OCI-LY7 (cell line): ENCODE data around the gene COL4A1. TPM values are rescaled to one million over a fixed set of nuclear protein-coding genes. Genes with fewer than 3 reads are reported as not detected.

Experiments
- BruUV-seq: library from RNA; stranded (reverse); fragments of 400-500 nt; replicated peaks from 2 replicates; lab custom pipeline; 2021; lab: Mats Ljungman, UMichigan
- CTCF ChIA-PET: fragments of 300-600 bp; sonication (Branson Sonifier 250); formaldehyde crosslinking; loops from one replicate; lab custom pipeline; 2022; ENCODE audit warnings: antibody characterized with exemption; ENCODE audit not compliant: unreplicated experiment; lab: Charles Lee
- POLR2A ChIA-PET: fragments of 300-600 bp; sonication (Branson Sonifier 250); formaldehyde crosslinking; loops from one replicate; lab custom pipeline; 2022; ENCODE audit warnings: antibody characterized with exemption; lab: Charles Lee
- DNase-seq: peaks from one replicate; pipeline ENCODE4 v3.0.0-alpha.2; 2015; ENCODE audit warnings: low spot score
- H2AFZ ChIP-seq: fragments of 200-600 bp; sonication (generic), shearing (Covaris generic); 2 replicates; pipeline ENCODE4 v1.6.1; 2014; ENCODE audit warnings: mild to moderate bottlenecking, antibody characterized with exemption, low read length, moderate library complexity
- H3K27ac ChIP-seq: fragments of 200-600 bp; sonication (generic); 2 replicates; pipeline ENCODE4 v1.5.1; 2014; ENCODE audit warnings: mixed run types, low read depth, mild to moderate bottlenecking, moderate library complexity, low read length, inconsistent platforms; ENCODE audit not compliant: poor library complexity, severe bottlenecking
- H3K36me3 ChIP-seq: fragments of 200-600 bp; sonication (generic); 2 replicates; pipeline ENCODE4 v1.6.1; 2014; ENCODE audit warnings: mild to moderate bottlenecking, antibody characterized with exemption, low read length, moderate library complexity, mixed read lengths; ENCODE audit not compliant: insufficient read depth
- H3K4me1 ChIP-seq: fragments of 200-600 bp; sonication (generic); 2 replicates; pipeline ENCODE4 v1.5.1; 2014; ENCODE audit warnings: mild to moderate bottlenecking, low read length; ENCODE audit not compliant: insufficient read depth, poor library complexity, severe bottlenecking
- H3K4me2 ChIP-seq: fragments of 200-600 bp; sonication (generic); 2 replicates; pipeline ENCODE4 v1.6.1; 2014; ENCODE audit warnings: mild to moderate bottlenecking, low read length
- H3K4me3 ChIP-seq: fragments of 200-600 bp; sonication (generic); 2 replicates; pipeline ENCODE4 v1.5.1; 2014; ENCODE audit warnings: mild to moderate bottlenecking, low read depth, low read length; ENCODE audit not compliant: poor library complexity, severe bottlenecking
- H3K79me2 ChIP-seq: fragments of 200-600 bp; sonication (generic); 2 replicates; pipeline ENCODE4 v1.6.1; 2016; ENCODE audit warnings: low read depth, mild to moderate bottlenecking, low read length, moderate library complexity, mixed read lengths; ENCODE audit not compliant: insufficient read depth
- H3K9me2 ChIP-seq: fragments of 200-600 bp; sonication (generic); 2 replicates; pipeline ENCODE4 v1.6.1; 2016; ENCODE audit warnings: mild to moderate bottlenecking, low read length, mixed read lengths; ENCODE audit not compliant: insufficient read depth
- H3K9me3 ChIP-seq: fragments of 200-600 bp; sonication (generic); 2 replicates; pipeline ENCODE4 v1.6.1; 2014; ENCODE audit warnings: mild to moderate bottlenecking, mixed run types, low read length, mixed read lengths
- H4K20me1 ChIP-seq: fragments of 200-600 bp; sonication (generic); 2 replicates; pipeline ENCODE4 v1.6.1; 2014; ENCODE audit warnings: mild to moderate bottlenecking, antibody characterized with exemption, low read length, moderate library complexity, mixed read lengths; ENCODE audit not compliant: insufficient read depth
- EZH2phosphoT487 ChIP-seq: fragments of 200-600 bp; sonication (generic); IDR thresholded peaks from 2 replicates; pipeline ENCODE4 v1.6.1; 2018; ENCODE audit warnings: low read depth, borderline replicate concordance, mild to moderate bottlenecking, mixed run types, antibody characterized with exemption, low read length, moderate library complexity, mixed read lengths
- intact Hi-C: fragments of 100-400 bp; cut with micrococcal nuclease; formaldehyde crosslinking; loops from one replicate; pipeline ENCODE4 v1.10.0; 2022; ENCODE audit not compliant: unreplicated experiment
- total RNA-seq, 2 experiments: library from RNA; depleted of rRNA in 1 of 2; stranded (reverse); fragments of >200 nt in 1 of 2; shearing (Covaris generic) in 1 of 2; gene quantifications; 2 replicates each; pipeline ENCODE4 v1.2.3, GENCODE V29; 2014 to 2022
- TF ChIP-seq, protein P1 (sequence below): fragments of 200-600 bp; sonication (generic); conservative IDR thresholded peaks from 2 replicates; pipeline ENCODE4 v1.5.1; 2014; ENCODE audit warnings: mild to moderate bottlenecking, antibody characterized with exemption, low read length, moderate library complexity, mixed read lengths

The COL4A1 gene
- total RNA-seq, 2 experiments from 2014 or later, result 0.06 TPM; not detected in 1

DNA sequence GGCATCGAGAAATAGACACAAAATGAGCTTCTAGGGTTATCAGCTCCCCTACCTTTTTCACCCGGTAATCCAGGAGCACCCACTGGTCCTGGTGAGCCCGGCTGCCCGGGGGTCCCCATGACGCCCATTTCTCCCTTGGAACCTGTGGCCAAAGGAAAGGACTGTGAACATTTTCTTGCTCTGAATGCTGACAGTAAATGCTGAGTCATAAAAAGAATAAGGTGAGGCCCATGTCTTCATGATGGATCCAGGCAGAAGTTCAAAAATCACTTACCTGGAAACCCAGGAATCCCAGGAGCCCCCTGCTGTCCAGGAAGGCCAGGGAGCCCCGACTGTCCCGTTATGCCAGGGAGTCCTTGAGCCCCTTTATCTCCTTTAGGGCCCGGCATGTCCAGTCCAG is 129.2 kb downstream of the COL4A1 start:
- Histone ChIP-seq H3K4me1 (no peaks in the 10 kb centered on the region), H3K9me2 (no peaks in the 10 kb centered on the region), H3K4me2 (no peak overlapping the region), H3K36me3 (no peaks in the 10 kb centered on the region), H3K9me3 (no peaks in the 10 kb centered on the region), H3K79me2 (no peaks in the 10 kb centered on the region), H3K27ac (no peak overlapping the region), H2AFZ (no peak overlapping the region), H4K20me1 (no peaks in the 10 kb centered on the region), H3K4me3 (no peak overlapping the region)
- BruUV-seq, result no TSS peak
- TF ChIP-seq, protein P1, sequence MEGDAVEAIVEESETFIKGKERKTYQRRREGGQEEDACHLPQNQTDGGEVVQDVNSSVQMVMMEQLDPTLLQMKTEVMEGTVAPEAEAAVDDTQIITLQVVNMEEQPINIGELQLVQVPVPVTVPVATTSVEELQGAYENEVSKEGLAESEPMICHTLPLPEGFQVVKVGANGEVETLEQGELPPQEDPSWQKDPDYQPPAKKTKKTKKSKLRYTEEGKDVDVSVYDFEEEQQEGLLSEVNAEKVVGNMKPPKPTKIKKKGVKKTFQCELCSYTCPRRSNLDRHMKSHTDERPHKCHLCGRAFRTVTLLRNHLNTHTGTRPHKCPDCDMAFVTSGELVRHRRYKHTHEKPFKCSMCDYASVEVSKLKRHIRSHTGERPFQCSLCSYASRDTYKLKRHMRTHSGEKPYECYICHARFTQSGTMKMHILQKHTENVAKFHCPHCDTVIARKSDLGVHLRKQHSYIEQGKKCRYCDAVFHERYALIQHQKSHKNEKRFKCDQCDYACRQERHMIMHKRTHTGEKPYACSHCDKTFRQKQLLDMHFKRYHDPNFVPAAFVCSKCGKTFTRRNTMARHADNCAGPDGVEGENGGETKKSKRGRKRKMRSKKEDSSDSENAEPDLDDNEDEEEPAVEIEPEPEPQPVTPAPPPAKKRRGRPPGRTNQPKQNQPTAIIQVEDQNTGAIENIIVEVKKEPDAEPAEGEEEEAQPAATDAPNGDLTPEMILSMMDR, result no peak
- TF ChIP-seq EZH2phosphoT487, result no peak
- intact Hi-C loops, result no loop called here
- no peak for DNase-seq
- CTCF ChIA-PET, result no interaction called here
- POLR2A ChIA-PET, result no interaction called here

DNA sequence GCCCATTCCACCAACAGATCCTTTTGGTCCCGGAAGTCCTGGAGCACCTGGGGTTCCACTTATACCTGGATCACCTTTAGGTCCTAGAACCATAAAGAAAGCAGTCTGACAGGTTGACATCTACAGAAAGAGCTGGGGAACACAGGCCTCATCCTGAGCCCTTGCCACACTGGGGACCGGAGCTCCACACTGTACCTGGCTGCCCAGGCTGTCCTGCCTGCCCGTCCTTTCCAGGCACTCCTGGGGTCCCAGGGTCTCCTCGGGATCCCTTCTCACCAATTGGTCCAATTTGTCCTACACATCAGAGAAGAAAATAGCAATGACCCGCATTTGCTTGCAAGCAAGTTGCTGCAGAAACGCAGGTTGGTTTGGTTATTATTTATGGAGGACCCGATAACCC is 130.5 kb downstream of the COL4A1 start:
- H3K79me2 ChIP-seq, result no peaks in the 10 kb centered on the region
- H3K4me2 ChIP-seq, result no peak overlapping the region
- no peaks in the 10 kb centered on the region for H4K20me1 ChIP-seq
- TF ChIP-seq, protein P1, result no peak
- TF ChIP-seq EZH2phosphoT487, result no peak
- H3K9me2 ChIP-seq, result no peaks in the 10 kb centered on the region
- CTCF ChIA-PET, result no interaction called here
- H2AFZ ChIP-seq, result no peak overlapping the region
- POLR2A ChIA-PET, result no interaction called here
- H3K36me3 ChIP-seq, result no peaks in the 10 kb centered on the region
- DNase-seq, result no peak
- intact Hi-C loops, result no loop called here
- H3K4me3 ChIP-seq, result no peak overlapping the region
- no peaks in the 10 kb centered on the region for H3K9me3 ChIP-seq
- H3K4me1 ChIP-seq, result no peaks in the 10 kb centered on the region
- no peak overlapping the region for H3K27ac ChIP-seq
- no TSS peak for BruUV-seq

DNA sequence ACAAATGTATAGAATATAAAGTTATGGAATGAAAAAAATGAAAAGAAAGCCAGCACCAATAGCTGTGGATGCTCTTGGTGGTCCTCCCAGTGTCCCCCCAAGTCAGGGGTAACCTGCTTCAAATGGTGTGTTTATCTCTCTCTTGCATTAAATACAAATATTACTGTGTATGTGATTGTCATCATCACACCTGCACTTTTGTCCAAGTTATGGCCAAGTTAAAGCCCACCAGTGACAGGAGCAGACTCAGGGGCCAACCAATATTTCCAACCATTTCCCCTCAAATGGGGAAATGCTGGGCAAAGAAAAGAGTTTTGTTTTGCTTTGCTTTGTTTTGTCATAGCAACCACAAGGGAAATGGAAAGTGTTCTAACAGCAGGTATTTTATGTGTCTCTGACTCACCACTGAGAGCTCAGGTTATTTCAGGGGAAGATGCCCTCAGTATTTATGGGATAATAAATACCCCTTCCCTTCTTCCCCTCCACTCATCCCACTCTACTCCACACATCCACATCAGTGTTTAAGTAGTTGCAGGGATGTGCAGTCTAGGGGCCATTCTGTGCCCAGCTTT is 133.6 kb downstream of the COL4A1 start:
- no peak for DNase-seq
- intact Hi-C loops, result no loop called here
- no peaks in the 10 kb centered on the region for H3K79me2 ChIP-seq
- CTCF ChIA-PET, result no interaction called here
- H3K9me2 ChIP-seq, result no peaks in the 10 kb centered on the region
- TF ChIP-seq, protein P1, result no peak
- TF ChIP-seq EZH2phosphoT487, result no peak
- no peaks in the 10 kb centered on the region for H4K20me1 ChIP-seq
- no peaks in the 10 kb centered on the region for H3K36me3 ChIP-seq
- POLR2A ChIA-PET, result no interaction called here
- H3K4me1 ChIP-seq, result no peaks in the 10 kb centered on the region
- H2AFZ ChIP-seq, result no peak overlapping the region
- BruUV-seq, result no TSS peak
- no peak overlapping the region for H3K4me2 ChIP-seq
- no peak overlapping the region for H3K27ac ChIP-seq
- H3K9me3 ChIP-seq, result no peaks in the 10 kb centered on the region
- no peak overlapping the region for H3K4me3 ChIP-seq
